ENCODE data around the gene SCLT1. TPM values are rescaled to one million over a fixed set of nuclear protein-coding genes. Genes with fewer than 3 reads are reported as not detected.

The SCLT1 gene
- total RNA-seq, 1 experiment from 2014 or later = 14.3 TPM

- DNase-seq (ENCODE audit: low spot score) (no peak), ATAC-seq (no peak)
- Mint-ChIP-seq H3K27me3 (ENCODE audit: low read depth) (no peaks in the 10 kb centered on the region), H3K9me3 (no peaks in the 10 kb centered on the region), H3K4me3 (no peak overlapping the region), H3K36me3 (peaks cover 97% of the 10 kb centered on the region), H3K27ac (peak overlapping the region; percentile 75), H3K4me1 (peaks cover 41% of the 10 kb centered on the region)
- ChIA-PET CTCF (no interaction called here), POLR2A (interaction anchor here (0.6 kb wide), 1 partner anchor 27 kb away, joined by 3 read pairs; no protein-coding TSS in a partner anchor)
- TF ChIP-seq ZNF532 (CRISPR knock-in tag; IDR thresholded peaks at IDR 0.05; ENCODE audit: borderline replicate concordance) = no peak
- no peak for TF ChIP-seq NFYB (CRISPR knock-in tag; conservative IDR thresholded peaks at IDR 0.05; ENCODE audit: low read depth)
- TF ChIP-seq JAZF1 (CRISPR knock-in tag; IDR thresholded peaks at IDR 0.05) = no peak
- TF ChIP-seq ATF1 (CRISPR knock-in tag; IDR thresholded peaks at IDR 0.05) = no peak
- no peak for TF ChIP-seq NR2C2 (CRISPR knock-in tag; IDR thresholded peaks at IDR 0.05)
- TF ChIP-seq CTCF (IDR thresholded peaks at IDR 0.05) = no peak
- no peak for TF ChIP-seq PRDM15 (CRISPR knock-in tag; IDR thresholded peaks at IDR 0.05)
- no peak for TF ChIP-seq TEAD1 (CRISPR knock-in tag; IDR thresholded peaks at IDR 0.05)
- TF ChIP-seq MLX (CRISPR knock-in tag; IDR thresholded peaks at IDR 0.05) = no peak
Measured at GRCh38 chr4:128858879-128859671, 234.3 kb downstream of the SCLT1 start.

- Mint-ChIP-seq H3K27me3 (ENCODE audit: low read depth) (no peaks in the 10 kb centered on the region), H3K27ac (peak overlapping the region; percentile 52), H3K36me3 (peaks cover 97% of the 10 kb centered on the region), H3K9me3 (no peaks in the 10 kb centered on the region), H3K4me1 (peaks cover 21% of the 10 kb centered on the region), H3K4me3 (no peak overlapping the region)
- ChIA-PET CTCF (no interaction called here), POLR2A (no interaction called here)
- ATAC-seq (no peak), DNase-seq (ENCODE audit: low spot score) (no peak)
- no peak for TF ChIP-seq PRRX2 (CRISPR knock-in tag; IDR thresholded peaks at IDR 0.05)
- no peak for TF ChIP-seq GRHL2 (CRISPR knock-in tag; IDR thresholded peaks at IDR 0.05; ENCODE audit: insufficient replicate concordance, severe bottlenecking)
- no peak for TF ChIP-seq USF1 (CRISPR knock-in tag; IDR thresholded peaks at IDR 0.05)
- TF ChIP-seq FOXP1 (CRISPR knock-in tag; IDR thresholded peaks at IDR 0.05; ENCODE audit: borderline replicate concordance) = no peak
- no peak for TF ChIP-seq ETV6 (CRISPR knock-in tag; IDR thresholded peaks at IDR 0.05)
- no peak for TF ChIP-seq NR2C2 (CRISPR knock-in tag; IDR thresholded peaks at IDR 0.05)
- TF ChIP-seq MAX (CRISPR knock-in tag; IDR thresholded peaks at IDR 0.05) = no peak
- no peak for TF ChIP-seq TEAD4 (CRISPR knock-in tag; IDR thresholded peaks at IDR 0.05)
- no peak for TF ChIP-seq ZNF512 (CRISPR knock-in tag; IDR thresholded peaks at IDR 0.05; ENCODE audit: borderline replicate concordance)
- no peak for TF ChIP-seq E2F5 (CRISPR knock-in tag; IDR thresholded peaks at IDR 0.05)
- no peak for TF ChIP-seq RORB (CRISPR knock-in tag; IDR thresholded peaks at IDR 0.05)
Measured at GRCh38 chr4:128856246-128856645, 237.1 kb downstream of the SCLT1 start.

Measured in WTC11 (cell line).